Liver (tissue), 3 donors: ENCODE results near the gene NOP9.

Source experiments
- NR2F2 ChIP-seq: IDR thresholded peaks from 2 replicates; pipeline ENCODE4 v1.6.1; 2016; ENCODE audit warnings: antibody characterized with exemption
- YY1 ChIP-seq: IDR thresholded peaks from 2 replicates; pipeline ENCODE4 v1.6.1; 2016; ENCODE audit warnings: antibody characterized with exemption, mild to moderate bottlenecking
- TF ChIP-seq, protein P1 (sequence below): fragments of 150-350 bp; IDR thresholded peaks from 2 replicates; pipeline ENCODE4 v1.5.1; 2017; ENCODE audit warnings: improper control_type of control experiment, low read depth, low read length; ENCODE audit not compliant: missing input control
- TF ChIP-seq, protein P2 (sequence below): IDR thresholded peaks from 2 replicates; pipeline ENCODE4 v1.6.1; 2016; ENCODE audit warnings: antibody characterized with exemption, mild to moderate bottlenecking
- donor health status: healthy.
- donor health status: healthy.

DNA sequence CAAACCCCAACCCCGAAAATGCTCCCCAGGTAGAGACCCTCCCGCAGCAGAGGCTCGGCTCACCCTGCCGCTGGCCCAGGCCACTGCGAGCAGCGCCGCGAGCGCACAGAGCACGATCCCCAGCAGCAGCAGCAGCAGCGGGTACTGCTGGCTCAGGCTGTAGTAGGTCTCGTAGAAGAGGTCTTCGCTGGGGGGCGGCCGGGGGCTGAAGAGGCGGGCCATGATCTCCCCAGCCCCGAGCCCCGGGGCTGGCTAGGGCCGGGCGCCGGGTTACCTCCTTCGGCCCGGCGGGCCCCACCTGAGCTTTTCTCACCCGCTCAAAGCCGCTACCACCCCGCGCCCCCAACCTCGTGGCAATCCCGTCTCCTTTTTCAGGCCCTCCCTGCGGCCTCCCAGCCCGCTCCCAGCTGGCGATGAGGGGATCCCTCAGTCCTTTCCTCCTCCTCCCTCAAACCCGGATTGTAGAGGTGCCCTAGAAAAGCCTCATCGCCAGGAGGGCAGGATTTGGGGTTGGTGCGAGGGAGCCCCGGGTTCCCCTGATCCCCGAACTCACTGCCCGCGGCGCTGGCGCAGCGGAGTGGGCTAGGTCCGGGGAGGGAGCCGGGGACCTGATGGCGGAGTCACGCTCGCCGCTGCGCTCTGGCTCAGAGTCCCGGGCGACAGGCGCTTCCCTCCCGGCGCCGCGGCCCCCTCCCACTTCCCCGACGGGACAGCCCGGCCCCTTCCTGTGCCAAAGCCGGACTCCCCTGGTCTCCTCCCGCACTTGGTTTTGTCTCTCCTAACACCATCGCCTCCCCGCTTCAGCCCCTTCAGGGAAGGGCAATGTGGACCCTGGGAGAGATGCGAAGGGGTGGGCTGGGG lies 35.0 kb downstream of the NOP9 start, which contains the start of gene ADCY4:
- no peak for TF ChIP-seq YY1
- TF ChIP-seq, protein P1, sequence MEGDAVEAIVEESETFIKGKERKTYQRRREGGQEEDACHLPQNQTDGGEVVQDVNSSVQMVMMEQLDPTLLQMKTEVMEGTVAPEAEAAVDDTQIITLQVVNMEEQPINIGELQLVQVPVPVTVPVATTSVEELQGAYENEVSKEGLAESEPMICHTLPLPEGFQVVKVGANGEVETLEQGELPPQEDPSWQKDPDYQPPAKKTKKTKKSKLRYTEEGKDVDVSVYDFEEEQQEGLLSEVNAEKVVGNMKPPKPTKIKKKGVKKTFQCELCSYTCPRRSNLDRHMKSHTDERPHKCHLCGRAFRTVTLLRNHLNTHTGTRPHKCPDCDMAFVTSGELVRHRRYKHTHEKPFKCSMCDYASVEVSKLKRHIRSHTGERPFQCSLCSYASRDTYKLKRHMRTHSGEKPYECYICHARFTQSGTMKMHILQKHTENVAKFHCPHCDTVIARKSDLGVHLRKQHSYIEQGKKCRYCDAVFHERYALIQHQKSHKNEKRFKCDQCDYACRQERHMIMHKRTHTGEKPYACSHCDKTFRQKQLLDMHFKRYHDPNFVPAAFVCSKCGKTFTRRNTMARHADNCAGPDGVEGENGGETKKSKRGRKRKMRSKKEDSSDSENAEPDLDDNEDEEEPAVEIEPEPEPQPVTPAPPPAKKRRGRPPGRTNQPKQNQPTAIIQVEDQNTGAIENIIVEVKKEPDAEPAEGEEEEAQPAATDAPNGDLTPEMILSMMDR = no peak
- TF ChIP-seq, protein P2, sequence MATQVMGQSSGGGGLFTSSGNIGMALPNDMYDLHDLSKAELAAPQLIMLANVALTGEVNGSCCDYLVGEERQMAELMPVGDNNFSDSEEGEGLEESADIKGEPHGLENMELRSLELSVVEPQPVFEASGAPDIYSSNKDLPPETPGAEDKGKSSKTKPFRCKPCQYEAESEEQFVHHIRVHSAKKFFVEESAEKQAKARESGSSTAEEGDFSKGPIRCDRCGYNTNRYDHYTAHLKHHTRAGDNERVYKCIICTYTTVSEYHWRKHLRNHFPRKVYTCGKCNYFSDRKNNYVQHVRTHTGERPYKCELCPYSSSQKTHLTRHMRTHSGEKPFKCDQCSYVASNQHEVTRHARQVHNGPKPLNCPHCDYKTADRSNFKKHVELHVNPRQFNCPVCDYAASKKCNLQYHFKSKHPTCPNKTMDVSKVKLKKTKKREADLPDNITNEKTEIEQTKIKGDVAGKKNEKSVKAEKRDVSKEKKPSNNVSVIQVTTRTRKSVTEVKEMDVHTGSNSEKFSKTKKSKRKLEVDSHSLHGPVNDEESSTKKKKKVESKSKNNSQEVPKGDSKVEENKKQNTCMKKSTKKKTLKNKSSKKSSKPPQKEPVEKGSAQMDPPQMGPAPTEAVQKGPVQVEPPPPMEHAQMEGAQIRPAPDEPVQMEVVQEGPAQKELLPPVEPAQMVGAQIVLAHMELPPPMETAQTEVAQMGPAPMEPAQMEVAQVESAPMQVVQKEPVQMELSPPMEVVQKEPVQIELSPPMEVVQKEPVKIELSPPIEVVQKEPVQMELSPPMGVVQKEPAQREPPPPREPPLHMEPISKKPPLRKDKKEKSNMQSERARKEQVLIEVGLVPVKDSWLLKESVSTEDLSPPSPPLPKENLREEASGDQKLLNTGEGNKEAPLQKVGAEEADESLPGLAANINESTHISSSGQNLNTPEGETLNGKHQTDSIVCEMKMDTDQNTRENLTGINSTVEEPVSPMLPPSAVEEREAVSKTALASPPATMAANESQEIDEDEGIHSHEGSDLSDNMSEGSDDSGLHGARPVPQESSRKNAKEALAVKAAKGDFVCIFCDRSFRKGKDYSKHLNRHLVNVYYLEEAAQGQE = no peak
- no peak for TF ChIP-seq NR2F2
